ENCODE measurements around the gene POPDC3.

POPDC3 gene

DNA sequence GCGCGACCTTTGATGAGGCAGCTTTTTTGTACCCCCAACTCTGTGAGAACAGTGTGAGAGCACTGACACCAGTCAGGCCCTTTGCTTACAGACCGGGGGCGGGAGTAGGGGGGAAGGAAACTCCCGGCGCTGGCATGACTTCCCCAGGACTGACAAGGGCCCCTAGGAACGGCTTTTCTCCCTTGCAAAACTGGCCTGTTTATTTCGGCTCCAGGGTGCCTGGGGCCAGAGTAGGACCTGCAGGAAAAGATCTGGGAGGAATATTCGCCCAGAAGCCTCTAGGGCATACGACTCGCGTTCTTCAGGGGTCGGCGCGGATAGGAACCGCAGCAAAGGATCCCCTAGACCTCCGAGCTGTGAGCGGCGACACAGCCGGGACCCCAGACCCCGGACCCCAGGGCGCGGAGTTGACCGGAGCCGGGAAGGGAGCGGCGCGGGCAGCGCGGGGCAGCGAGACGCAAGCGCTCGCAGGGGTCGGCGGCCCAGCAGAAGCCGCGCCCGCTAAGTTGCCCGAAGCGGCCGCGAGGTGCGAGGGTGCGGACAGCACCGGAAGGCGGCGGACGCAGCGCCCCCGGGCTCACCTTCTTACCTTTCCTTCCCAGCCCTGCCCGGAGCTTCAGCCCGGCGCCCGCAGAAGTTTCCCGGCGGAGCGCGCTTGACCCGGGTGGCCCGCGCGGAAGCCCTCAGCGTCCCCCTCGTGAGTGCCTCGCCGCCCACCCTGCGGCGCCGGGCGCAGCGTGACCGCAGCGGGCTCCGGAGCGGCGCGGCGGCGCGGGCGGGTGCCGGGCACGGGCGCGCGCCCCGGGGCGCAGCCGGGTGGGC is at the start of gene POPDC3 (continued):
- TF ChIP-seq ZNF274 (IDR thresholded peaks at IDR 0.05; ENCODE audit: low read length) (no peak), ZNF274 (tag by site-specific recombination; IDR thresholded peaks at IDR 0.05; ENCODE audit: borderline replicate concordance) (no peak), ELK4 (IDR thresholded peaks at IDR 0.05; ENCODE audit: borderline replicate concordance, low read depth, low read length) (no peak), SP3 (tag by site-specific recombination; IDR thresholded peaks at IDR 0.05) (no peak), ZFHX2 (tag by site-specific recombination; conservative IDR thresholded peaks at IDR 0.05) (0 out of 2 replicates have a peak, but pooled peaks have one; percentile 13), ZNF248 (tag by site-specific recombination; IDR thresholded peaks at IDR 0.05) (no peak), ZBTB20 (tag by site-specific recombination; IDR thresholded peaks at IDR 0.05) (peak; percentile 89)
- TF ChIP-seq, protein P1, sequence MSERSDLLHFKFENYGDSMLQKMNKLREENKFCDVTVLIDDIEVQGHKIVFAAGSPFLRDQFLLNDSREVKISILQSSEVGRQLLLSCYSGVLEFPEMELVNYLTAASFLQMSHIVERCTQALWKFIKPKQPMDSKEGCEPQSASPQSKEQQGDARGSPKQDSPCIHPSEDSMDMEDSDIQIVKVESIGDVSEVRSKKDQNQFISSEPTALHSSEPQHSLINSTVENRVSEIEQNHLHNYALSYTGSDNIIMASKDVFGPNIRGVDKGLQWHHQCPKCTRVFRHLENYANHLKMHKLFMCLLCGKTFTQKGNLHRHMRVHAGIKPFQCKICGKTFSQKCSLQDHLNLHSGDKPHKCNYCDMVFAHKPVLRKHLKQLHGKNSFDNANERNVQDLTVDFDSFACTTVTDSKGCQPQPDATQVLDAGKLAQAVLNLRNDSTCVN (tag by site-specific recombination; optimal IDR thresholded peaks at IDR 0.05) = peak; percentile 86

GRCh38 chr6:105227295-105227767 is 47.5 kb upstream of the POPDC3 start:
- Histone ChIP-seq H3K36me3 (ENCODE audit: control insufficient read depth in 2 of 2, insufficient read depth in 1 of 2, low read length in 2 of 2) (no peaks in the 10 kb centered on the region), H3K9me3 (ENCODE audit: control insufficient read depth, insufficient read depth, low read depth, low read length) (no peaks in the 10 kb centered on the region), H3K4me3 (ENCODE audit: low read depth, low read length) (no peak overlapping the region), H3K4me1 (ENCODE audit: control insufficient read depth, insufficient read depth, low read length) (no peaks in the 10 kb centered on the region), H3K27ac (ENCODE audit: extremely low read depth, low read depth, low read length) (no peak overlapping the region)
- POLR2A ChIA-PET = no interaction called here
- CTCF ChIA-PET = interaction anchor here (0.6 kb wide), 1 partner anchor 253 kb away, joined by 5 read pairs; no protein-coding TSS in a partner anchor
- TF ChIP-seq MZF1 (tag by site-specific recombination; IDR thresholded peaks at IDR 0.05; ENCODE audit: borderline replicate concordance) = no peak
- TF ChIP-seq, protein P2, sequence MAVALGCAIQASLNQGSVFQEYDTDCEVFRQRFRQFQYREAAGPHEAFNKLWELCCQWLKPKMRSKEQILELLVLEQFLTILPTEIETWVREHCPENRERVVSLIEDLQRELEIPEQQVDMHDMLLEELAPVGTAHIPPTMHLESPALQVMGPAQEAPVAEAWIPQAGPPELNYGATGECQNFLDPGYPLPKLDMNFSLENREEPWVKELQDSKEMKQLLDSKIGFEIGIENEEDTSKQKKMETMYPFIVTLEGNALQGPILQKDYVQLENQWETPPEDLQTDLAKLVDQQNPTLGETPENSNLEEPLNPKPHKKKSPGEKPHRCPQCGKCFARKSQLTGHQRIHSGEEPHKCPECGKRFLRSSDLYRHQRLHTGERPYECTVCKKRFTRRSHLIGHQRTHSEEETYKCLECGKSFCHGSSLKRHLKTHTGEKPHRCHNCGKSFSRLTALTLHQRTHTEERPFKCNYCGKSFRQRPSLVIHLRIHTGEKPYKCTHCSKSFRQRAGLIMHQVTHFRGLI (tag by site-specific recombination; IDR thresholded peaks at IDR 0.05) = no peak
- TF ChIP-seq ZBTB6 (tag by site-specific recombination; IDR thresholded peaks at IDR 0.05) = no peak
- no peak for TF ChIP-seq ZNF341 (tag by site-specific recombination; IDR thresholded peaks at IDR 0.05; ENCODE audit: low read depth)
- TF ChIP-seq ZBTB17 (tag by site-specific recombination; IDR thresholded peaks at IDR 0.05) = no peak
- TF ChIP-seq, protein P3, sequence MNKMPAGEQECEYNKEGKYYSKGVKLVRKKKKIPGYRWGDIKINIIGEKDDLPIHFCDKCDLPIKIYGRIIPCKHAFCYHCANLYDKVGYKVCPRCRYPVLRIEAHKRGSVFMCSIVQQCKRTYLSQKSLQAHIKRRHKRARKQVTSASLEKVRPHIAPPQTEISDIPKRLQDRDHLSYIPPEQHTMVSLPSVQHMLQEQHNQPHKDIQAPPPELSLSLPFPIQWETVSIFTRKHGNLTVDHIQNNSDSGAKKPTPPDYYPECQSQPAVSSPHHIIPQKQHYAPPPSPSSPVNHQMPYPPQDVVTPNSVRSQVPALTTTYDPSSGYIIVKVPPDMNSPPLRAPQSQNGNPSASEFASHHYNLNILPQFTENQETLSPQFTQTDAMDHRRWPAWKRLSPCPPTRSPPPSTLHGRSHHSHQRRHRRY (tag by site-specific recombination; IDR thresholded peaks at IDR 0.05) = no peak
- TF ChIP-seq GLI2 (tag by site-specific recombination; IDR thresholded peaks at IDR 0.05; ENCODE audit: borderline replicate concordance, low read depth) = no peak
- TF ChIP-seq ZNF777 (tag by site-specific recombination; IDR thresholded peaks at IDR 0.05; ENCODE audit: borderline replicate concordance) = no peak
- TF ChIP-seq ZNF366 (tag by site-specific recombination; conservative IDR thresholded peaks at IDR 0.05) = no peak
- no peak for TF ChIP-seq BCL11A (tag by site-specific recombination; IDR thresholded peaks at IDR 0.05; ENCODE audit: low read depth)
- TF ChIP-seq, protein P4, sequence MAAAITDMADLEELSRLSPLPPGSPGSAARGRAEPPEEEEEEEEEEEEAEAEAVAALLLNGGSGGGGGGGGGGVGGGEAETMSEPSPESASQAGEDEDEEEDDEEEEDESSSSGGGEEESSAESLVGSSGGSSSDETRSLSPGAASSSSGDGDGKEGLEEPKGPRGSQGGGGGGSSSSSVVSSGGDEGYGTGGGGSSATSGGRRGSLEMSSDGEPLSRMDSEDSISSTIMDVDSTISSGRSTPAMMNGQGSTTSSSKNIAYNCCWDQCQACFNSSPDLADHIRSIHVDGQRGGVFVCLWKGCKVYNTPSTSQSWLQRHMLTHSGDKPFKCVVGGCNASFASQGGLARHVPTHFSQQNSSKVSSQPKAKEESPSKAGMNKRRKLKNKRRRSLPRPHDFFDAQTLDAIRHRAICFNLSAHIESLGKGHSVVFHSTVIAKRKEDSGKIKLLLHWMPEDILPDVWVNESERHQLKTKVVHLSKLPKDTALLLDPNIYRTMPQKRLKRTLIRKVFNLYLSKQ (tag by site-specific recombination; IDR thresholded peaks at IDR 0.05; ENCODE audit: borderline replicate concordance) = no peak
- no peak for TF ChIP-seq ZNF560 (tag by site-specific recombination; IDR thresholded peaks at IDR 0.05; ENCODE audit: borderline replicate concordance)
